Stimulated activated CD4-positive, alpha-beta T cell treated with anti-CD3 and anti-CD28 coated beads, Interleukin-4, amount 100 ng/mL, for 4 hours (primary cell): ENCODE measurements around the gene MACROD1.
A peak's percentile ranks its signal among the peaks of the same experiment; 100 is the strongest.

Experiments
- DNase-seq, 2 experiments: peaks; one replicate each; pipeline ENCODE4 v3.0.0-alpha.2; 2020

Gene MACROD1

GRCh38 chr11:64071849-64072248 is 94.1 kb downstream of the MACROD1 start:
- no peak for DNase-seq

- no peak for DNase-seq
These were observed 95.6 kb downstream of the MACROD1 start for GRCh38 chr11:64070314-64070681.

- DNase-seq = no peak
These were observed 96.3 kb downstream of the MACROD1 start for GRCh38 chr11:64069401-64070313.

- DNase-seq = no peak
These were observed 97.1 kb downstream of the MACROD1 start for GRCh38 chr11:64068705-64069400.

- no peak for DNase-seq
These were observed 98.5 kb downstream of the MACROD1 start for GRCh38 chr11:64067230-64067993.

- DNase-seq = no peak
These were observed 100.2 kb downstream of the MACROD1 start for GRCh38 chr11:64065712-64066111.

- DNase-seq = no peak
These were observed 100.8 kb downstream of the MACROD1 start for GRCh38 chr11:64065141-64065465.

- DNase-seq = no peak
These were observed 101.4 kb downstream of the MACROD1 start for GRCh38 chr11:64064374-64065140.

- DNase-seq = no peak
These were observed 102.1 kb downstream of the MACROD1 start for GRCh38 chr11:64063777-64064176.

GRCh38 chr11:64062185-64063039 is 103.5 kb downstream of the MACROD1 start:
- DNase-seq = no peak

GRCh38 chr11:64060861-64061444 is 105.0 kb downstream of the MACROD1 start:
- peak; percentile 36 to 56 for DNase-seq

GRCh38 chr11:64060263-64060860 is 105.6 kb downstream of the MACROD1 start:
- no peak for DNase-seq

GRCh38 chr11:64059339-64060140 is 106.4 kb downstream of the MACROD1 start:
- DNase-seq = no peak

GRCh38 chr11:64058494-64058893 is 107.4 kb downstream of the MACROD1 start:
- DNase-seq = no peak

GRCh38 chr11:64057890-64058289 is 108.0 kb downstream of the MACROD1 start:
- no peak for DNase-seq

- DNase-seq = no peak
These were observed 109.1 kb downstream of the MACROD1 start for GRCh38 chr11:64056861-64057260.

- DNase-seq = no peak
These were observed 109.6 kb downstream of the MACROD1 start for GRCh38 chr11:64056213-64056785.

GRCh38 chr11:64055077-64055476 is 110.8 kb downstream of the MACROD1 start:
- DNase-seq = no peak

- no peak for DNase-seq
These were observed 112.2 kb downstream of the MACROD1 start for GRCh38 chr11:64053699-64054098.
